HG02763 (cell line): Measurements from ENCODE around the gene HPS3.
"Not testable (repeated sequence)": the region's sequence is repeated elsewhere in the genome, so short reads cannot be mapped to it uniquely, and the experiment has no call there.

Experiments
- ATAC-seq: cut with Tn5 transposase; IDR thresholded peaks from one replicate; pipeline ENCODE4 v1.9.1; 2021; ENCODE audit warnings: mild to moderate bottlenecking, moderate library complexity; ENCODE audit not compliant: unreplicated experiment

HPS3 gene

GRCh38 chr3:149181182-149181581 is 51.7 kb downstream of the HPS3 start:
- no peak for ATAC-seq

GRCh38 chr3:149186219-149186618 is 56.8 kb downstream of the HPS3 start:
- ATAC-seq: no peak

- no peak for ATAC-seq
These were observed 57.3 kb downstream of the HPS3 start for GRCh38 chr3:149186721-149187120.

- no peak for ATAC-seq
These were observed 59.1 kb downstream of the HPS3 start for GRCh38 chr3:149188494-149188893.

GRCh38 chr3:149195221-149195620 is 65.8 kb downstream of the HPS3 start:
- no peak for ATAC-seq

GRCh38 chr3:149196805-149197592 is 67.6 kb downstream of the HPS3 start:
- ATAC-seq: not testable (repeated sequence)

- ATAC-seq: no peak
These were observed 68.2 kb downstream of the HPS3 start for GRCh38 chr3:149197669-149198068.

GRCh38 chr3:149198611-149199010 is 69.2 kb downstream of the HPS3 start:
- no peak for ATAC-seq

- no peak for ATAC-seq
These were observed 70.0 kb downstream of the HPS3 start for GRCh38 chr3:149199474-149199873.

GRCh38 chr3:149203758-149204157 is 74.3 kb downstream of the HPS3 start:
- ATAC-seq: peak; percentile 96

- no peak for ATAC-seq
These were observed 75.1 kb downstream of the HPS3 start for GRCh38 chr3:149204390-149204991.

- ATAC-seq: no peak
These were observed 78.0 kb downstream of the HPS3 start for GRCh38 chr3:149207475-149207874.

GRCh38 chr3:149209431-149209830 is 80.0 kb downstream of the HPS3 start:
- ATAC-seq: no peak

- ATAC-seq: no peak
These were observed 82.9 kb downstream of the HPS3 start for GRCh38 chr3:149212386-149212785.

- no peak for ATAC-seq
These were observed 85.3 kb downstream of the HPS3 start for GRCh38 chr3:149214702-149215101.

- ATAC-seq: no peak
These were observed 86.1 kb downstream of the HPS3 start for GRCh38 chr3:149215515-149215914.

- no peak for ATAC-seq
These were observed 86.9 kb downstream of the HPS3 start for GRCh38 chr3:149216193-149216869.

- ATAC-seq: no peak
These were observed 87.9 kb downstream of the HPS3 start for GRCh38 chr3:149217347-149217746.

GRCh38 chr3:149219380-149220121 is 90.1 kb downstream of the HPS3 start:
- not testable (repeated sequence) for ATAC-seq

- ATAC-seq: no peak
These were observed 92.5 kb downstream of the HPS3 start, which contains the start of gene CP for GRCh38 chr3:149221783-149222517. CP (minus strand) TSS chr3:149221829; CDS start chr3:149221792, 37 bp downstream.
